CD4-positive, alpha-beta T cell (primary cell): ENCODE measurements around the gene SSTR1. TPM values are rescaled to one million over a fixed set of nuclear protein-coding genes. Genes with fewer than 3 reads are reported as not detected.

Experiments used
- ATAC-seq: fragments of 200-7000 bp; cut with Tn5 transposase; one replicate; pipeline ENCODE4 v1.10.0; 2022; ENCODE audit warnings: mild to moderate bottlenecking; ENCODE audit not compliant: poor library complexity
- CTCF ChIA-PET: fragments of 350-600 bp; sonication (Branson Sonifier 250); formaldehyde crosslinking; loops from one replicate; lab custom pipeline; 2021; ENCODE audit warnings: antibody characterized with exemption, inconsistent platforms; lab: Charles Lee
- POLR2A ChIA-PET: fragments of 350-600 bp; sonication (Branson Sonifier 250); formaldehyde crosslinking; loops from one replicate; lab custom pipeline; 2021; ENCODE audit warnings: antibody characterized with exemption, inconsistent platforms; lab: Charles Lee
- DNase-seq, 14 experiments: peaks; one replicate each; pipeline ENCODE4 v3.0.0-alpha.2; 2013 to 2020; ENCODE audit warnings: mixed read lengths in 2 of 14
- H3K27ac ChIP-seq, 2 donors: one replicate each; pipeline versions ENCODE4 v1.5.1 to v1.7.0; 2013; ENCODE audit warnings: low read length in 2 of 2, low read depth in 1 of 2, mild to moderate bottlenecking in 1 of 2
- H3K27me3 ChIP-seq, 2 experiments: 1 replicate in 1 of 2; 2 replicates in 1 of 2; pipeline versions ENCODE4 v1.6.1 to v1.7.0; 2013; ENCODE audit warnings: low read length in 2 of 2, control low read depth in 1 of 2, mild to moderate bottlenecking in 1 of 2, moderate library complexity in 1 of 2; ENCODE audit not compliant: insufficient read depth in 2 of 2, control insufficient read depth in 1 of 2
- H3K36me3 ChIP-seq: one replicate; pipeline ENCODE4 v1.6.1; 2013; ENCODE audit warnings: low read length, control low read depth; ENCODE audit not compliant: insufficient read depth
- H3K4me1 ChIP-seq: one replicate; pipeline ENCODE4 v1.6.1; 2013; ENCODE audit warnings: low read length, control low read depth; ENCODE audit not compliant: insufficient read depth
- H3K4me3 ChIP-seq: one replicate; pipeline ENCODE4 v1.5.1; 2013; ENCODE audit warnings: mild to moderate bottlenecking, low read length, moderate library complexity
- H3K9me3 ChIP-seq, 2 experiments: 1 replicate in 1 of 2; 2 replicates in 1 of 2; pipeline versions ENCODE4 v1.6.1 to v1.7.0; 2013; ENCODE audit warnings: low read length in 2 of 2, mild to moderate bottlenecking in 2 of 2, control low read depth in 1 of 2, moderate library complexity in 1 of 2; ENCODE audit not compliant: control insufficient read depth in 1 of 2, insufficient read depth in 1 of 2
- H3K27ac Mint-ChIP-seq: one replicate; pipeline ENCODE4 v1.8.0; 2020; ENCODE audit warnings: mixed read lengths
- H3K27me3 Mint-ChIP-seq: one replicate; pipeline ENCODE4 v1.8.0; 2021; ENCODE audit warnings: mixed read lengths
- H3K36me3 Mint-ChIP-seq: one replicate; pipeline ENCODE4 v1.8.0; 2021; ENCODE audit warnings: low read depth, mixed read lengths
- H3K4me1 Mint-ChIP-seq: one replicate; pipeline ENCODE4 v1.8.0; 2021; ENCODE audit warnings: low read depth, mixed read lengths
- H3K4me3 Mint-ChIP-seq: one replicate; pipeline ENCODE4 v1.8.0; 2020; ENCODE audit warnings: mild to moderate bottlenecking, mixed read lengths
- H3K9me3 Mint-ChIP-seq: one replicate; pipeline ENCODE4 v1.8.0; 2020; ENCODE audit warnings: mixed read lengths
- CTCF ChIP-seq: fragments of 200-600 bp; IDR thresholded peaks from one replicate; pipeline ENCODE4 v1.8.0; 2022; ENCODE audit warnings: antibody characterized with exemption, mild to moderate bottlenecking
- intact Hi-C, 2 experiments: fragments of 100-400 bp; cut with DNase I in 1 of 2; cut with micrococcal nuclease in 1 of 2; formaldehyde crosslinking; loops; one replicate each; pipeline versions ENCODE4 v1.15.1 to v1.9.0; 2023 to 2025; cut with DNase I, micrococcal nuclease
- total RNA-seq, 174 experiments: library from RNA in 2 of 174; stranded (reverse) in 2 of 174; gene quantifications; one replicate each; pipeline ENCODE4 v1.2.3 and lab custom pipeline; 2021 to 2026

The SSTR1 gene
- total RNA-seq, 2 experiments from 2014 or later, result not detected

DNA sequence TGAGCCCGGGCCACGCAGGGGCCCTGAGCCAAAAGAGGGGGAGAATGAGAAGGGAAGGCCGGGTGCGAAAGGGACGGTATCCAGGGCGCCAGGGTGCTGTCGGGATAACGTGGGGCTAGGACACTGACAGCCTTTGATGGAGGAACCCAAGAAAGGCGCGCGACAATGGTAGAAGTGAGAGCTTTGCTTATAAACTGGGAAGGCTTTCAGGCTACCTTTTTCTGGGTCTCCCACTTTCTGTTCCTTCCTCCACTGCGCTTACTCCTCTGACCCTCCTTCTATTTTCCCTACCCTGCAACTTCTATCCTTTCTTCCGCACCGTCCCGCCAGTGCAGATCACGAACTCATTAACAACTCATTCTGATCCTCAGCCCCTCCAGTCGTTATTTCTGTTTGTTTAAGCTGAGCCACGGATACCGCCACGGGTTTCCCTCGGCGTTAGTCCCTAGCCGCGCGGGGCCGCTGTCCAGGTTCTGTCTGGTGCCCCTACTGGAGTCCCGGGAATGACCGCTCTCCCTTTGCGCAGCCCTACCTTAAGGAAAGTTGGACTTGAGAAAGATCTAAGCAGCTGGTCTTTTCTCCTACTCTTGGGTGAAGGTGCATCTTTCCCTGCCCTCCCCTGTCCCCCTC lies 3.0 kb downstream of the SSTR1 start:
- ChIA-PET POLR2A (no interaction called here), CTCF (no interaction called here)
- Histone ChIP-seq H3K4me1 (peaks cover 41% of the 10 kb centered on the region), H3K36me3 (no peaks in the 10 kb centered on the region), H3K9me3 (peaks cover 0 to 26% of the 10 kb centered on the region in 2 experiments), H3K27me3 (peaks cover 27 to 49% of the 10 kb centered on the region in 2 experiments), H3K27ac (no peak overlapping the region), H3K4me3 (no peak overlapping the region)
- H3K9me3 Mint-ChIP-seq, result no peaks in the 10 kb centered on the region
- H3K27ac Mint-ChIP-seq, result no peak overlapping the region
- intact Hi-C loops, result no loop called here
- ATAC-seq, result no peak
- DNase-seq, result no peak
- H3K4me3 Mint-ChIP-seq, result no peak overlapping the region
- peaks cover 16% of the 10 kb centered on the region for H3K4me1 Mint-ChIP-seq
- TF ChIP-seq CTCF, result no peak
- H3K36me3 Mint-ChIP-seq, result no peaks in the 10 kb centered on the region
- peaks cover 76% of the 10 kb centered on the region for H3K27me3 Mint-ChIP-seq

DNA sequence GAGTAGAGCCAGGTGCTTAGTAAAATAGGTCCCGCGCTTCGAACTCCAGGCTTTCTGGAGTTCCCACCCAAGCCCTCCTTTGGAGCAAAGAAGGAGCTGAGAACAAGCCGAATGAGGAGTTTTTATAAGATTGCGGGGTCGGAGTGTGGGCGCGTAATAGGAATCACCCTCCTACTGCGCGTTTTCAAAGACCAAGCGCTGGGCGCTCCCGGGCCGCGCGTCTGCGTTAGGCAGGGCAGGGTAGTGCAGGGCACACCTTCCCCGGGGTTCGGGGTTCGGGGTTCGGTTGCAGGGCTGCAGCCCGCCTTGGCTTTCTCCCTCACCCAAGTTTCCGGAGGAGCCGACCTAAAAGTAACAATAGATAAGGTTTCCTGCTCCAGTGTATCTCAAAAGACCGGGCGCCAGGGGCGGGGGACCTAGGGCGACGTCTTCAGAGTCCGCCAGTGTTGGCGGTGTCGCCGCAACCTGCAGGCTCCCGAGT lies 3.6 kb downstream of the SSTR1 start:
- Mint-ChIP-seq H3K36me3 (no peaks in the 10 kb centered on the region), H3K27ac (no peak overlapping the region), H3K27me3 (peaks cover 76% of the 10 kb centered on the region), H3K9me3 (no peaks in the 10 kb centered on the region), H3K4me1 (peaks cover 16% of the 10 kb centered on the region), H3K4me3 (no peak overlapping the region)
- Histone ChIP-seq H3K36me3 (no peaks in the 10 kb centered on the region), H3K4me1 (peaks cover 41% of the 10 kb centered on the region), H3K27ac (no peak overlapping the region), H3K27me3 (peaks cover 27 to 44% of the 10 kb centered on the region in 2 experiments), H3K9me3 (peaks cover 0 to 26% of the 10 kb centered on the region in 2 experiments), H3K4me3 (no peak overlapping the region)
- no peak for DNase-seq
- no peak for ATAC-seq
- intact Hi-C loops, result no loop called here
- CTCF ChIA-PET, result no interaction called here
- POLR2A ChIA-PET, result no interaction called here
- TF ChIP-seq CTCF, result no peak

DNA sequence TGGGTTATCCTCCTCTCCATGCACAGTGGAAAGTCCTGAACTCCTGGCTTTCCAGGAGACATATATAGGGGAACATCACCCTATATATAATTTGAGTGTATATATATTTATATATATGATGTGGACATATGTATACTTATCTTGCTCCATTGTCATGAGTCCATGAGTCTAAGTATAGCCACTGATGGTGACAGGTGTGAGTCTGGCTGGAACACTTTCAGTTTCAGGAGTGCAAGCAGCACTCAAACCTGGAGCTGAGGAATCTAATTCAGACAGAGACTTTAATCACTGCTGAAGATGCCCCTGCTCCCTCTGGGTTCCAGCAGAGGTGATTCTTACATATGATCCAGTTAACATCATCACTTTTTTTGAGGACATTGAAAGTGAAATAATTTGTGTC lies 4.4 kb downstream of the SSTR1 start:
- Histone ChIP-seq H3K27me3 (peaks cover 27 to 43% of the 10 kb centered on the region in 2 experiments), H3K4me1 (peaks cover 41% of the 10 kb centered on the region), H3K4me3 (no peak overlapping the region), H3K36me3 (no peaks in the 10 kb centered on the region), H3K9me3 (peaks cover 0 to 26% of the 10 kb centered on the region in 2 experiments), H3K27ac (no peak overlapping the region)
- Mint-ChIP-seq H3K27ac (no peak overlapping the region), H3K36me3 (no peaks in the 10 kb centered on the region), H3K4me3 (no peak overlapping the region), H3K9me3 (no peaks in the 10 kb centered on the region), H3K4me1 (peaks cover 16% of the 10 kb centered on the region), H3K27me3 (peaks cover 69% of the 10 kb centered on the region)
- intact Hi-C loops, result no loop called here
- CTCF ChIA-PET, result no interaction called here
- ATAC-seq, result no peak
- POLR2A ChIA-PET, result no interaction called here
- TF ChIP-seq CTCF, result no peak
- DNase-seq, result no peak
